HG02970 (cell line): ENCODE data around the gene KRT8.
"Not testable (repeated sequence)": the region's sequence is repeated elsewhere in the genome, so short reads cannot be mapped to it uniquely, and the experiment has no call there.

Source experiments
- ATAC-seq: cut with Tn5 transposase; IDR thresholded peaks from one replicate; pipeline ENCODE4 v1.9.1; 2021; ENCODE audit warnings: mild to moderate bottlenecking, moderate library complexity, moderate number of reproducible peaks; ENCODE audit not compliant: unreplicated experiment, low FRiP score

KRT8 gene

GRCh38 chr12:52856077-52856476 is 48.8 kb downstream of the KRT8 start:
- ATAC-seq = not testable (repeated sequence)

- no peak for ATAC-seq
These were observed 53.1 kb downstream of the KRT8 start for GRCh38 chr12:52851787-52852186.

- no peak for ATAC-seq
These were observed 54.2 kb downstream of the KRT8 start for GRCh38 chr12:52850681-52851080.

- no peak for ATAC-seq
These were observed 55.4 kb downstream of the KRT8 start for GRCh38 chr12:52849511-52849910.

- no peak for ATAC-seq
These were observed 56.1 kb downstream of the KRT8 start, which contains the start of gene KRT78 for GRCh38 chr12:52848661-52849255. Gene KRT78, minus strand, starts transcription at chr12:52848994. Its CDS starts 64 bp downstream, at chr12:52848930.

GRCh38 chr12:52847335-52848102 is 57.4 kb downstream of the KRT8 start:
- ATAC-seq = no peak
